Hepatocyte (in vitro differentiated cells): ENCODE measurements around the gene DENND1A.

Experiments used
- EZH2 ChIP-seq: fragments of 200-600 bp; sonication (generic); IDR thresholded peaks from 2 replicates; pipeline ENCODE4 v1.6.1; 2016; ENCODE audit warnings: antibody characterized with exemption, mild to moderate bottlenecking, borderline replicate concordance
- TF ChIP-seq, protein P1 (sequence below): fragments of 200-600 bp; sonication (generic); IDR thresholded peaks from 2 replicates; pipeline ENCODE4 v1.5.1; 2016; ENCODE audit warnings: antibody characterized with exemption, mild to moderate bottlenecking; ENCODE audit not compliant: poor library complexity

DNA sequence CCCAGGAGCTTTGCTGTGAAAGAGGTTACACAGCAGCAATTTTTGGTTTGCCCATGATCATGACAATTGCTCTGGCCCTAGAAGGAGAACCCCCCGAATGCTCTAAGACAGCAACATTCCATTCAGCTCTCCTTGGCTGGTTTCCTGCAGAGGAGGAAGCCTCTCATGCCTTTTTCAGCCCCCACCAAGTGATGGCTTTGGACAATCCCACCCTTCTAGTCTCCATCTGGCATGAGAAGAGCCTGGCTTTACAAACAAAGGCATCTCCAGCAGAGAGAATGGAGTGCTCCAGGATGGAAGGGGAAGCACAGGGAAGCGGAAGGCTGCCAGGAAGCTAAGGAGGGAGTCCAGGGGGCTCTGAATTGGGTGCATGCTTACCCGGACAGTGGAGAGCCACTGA, 475.6 kb downstream of the DENND1A start:
- TF ChIP-seq, protein P1, sequence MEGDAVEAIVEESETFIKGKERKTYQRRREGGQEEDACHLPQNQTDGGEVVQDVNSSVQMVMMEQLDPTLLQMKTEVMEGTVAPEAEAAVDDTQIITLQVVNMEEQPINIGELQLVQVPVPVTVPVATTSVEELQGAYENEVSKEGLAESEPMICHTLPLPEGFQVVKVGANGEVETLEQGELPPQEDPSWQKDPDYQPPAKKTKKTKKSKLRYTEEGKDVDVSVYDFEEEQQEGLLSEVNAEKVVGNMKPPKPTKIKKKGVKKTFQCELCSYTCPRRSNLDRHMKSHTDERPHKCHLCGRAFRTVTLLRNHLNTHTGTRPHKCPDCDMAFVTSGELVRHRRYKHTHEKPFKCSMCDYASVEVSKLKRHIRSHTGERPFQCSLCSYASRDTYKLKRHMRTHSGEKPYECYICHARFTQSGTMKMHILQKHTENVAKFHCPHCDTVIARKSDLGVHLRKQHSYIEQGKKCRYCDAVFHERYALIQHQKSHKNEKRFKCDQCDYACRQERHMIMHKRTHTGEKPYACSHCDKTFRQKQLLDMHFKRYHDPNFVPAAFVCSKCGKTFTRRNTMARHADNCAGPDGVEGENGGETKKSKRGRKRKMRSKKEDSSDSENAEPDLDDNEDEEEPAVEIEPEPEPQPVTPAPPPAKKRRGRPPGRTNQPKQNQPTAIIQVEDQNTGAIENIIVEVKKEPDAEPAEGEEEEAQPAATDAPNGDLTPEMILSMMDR: no peak
- TF ChIP-seq EZH2: no peak
